ENCODE data around the gene RAMACL. TPM values are rescaled to one million over a fixed set of nuclear protein-coding genes. Genes with fewer than 3 reads are reported as not detected.
"Not testable (repeated sequence)": the region's sequence is repeated elsewhere in the genome, so short reads cannot be mapped to it uniquely, and the experiment has no call there.

The RAMACL gene
- total and polyA plus RNA-seq, 2 donors = 0.28 to 0.30 TPM

DNA sequence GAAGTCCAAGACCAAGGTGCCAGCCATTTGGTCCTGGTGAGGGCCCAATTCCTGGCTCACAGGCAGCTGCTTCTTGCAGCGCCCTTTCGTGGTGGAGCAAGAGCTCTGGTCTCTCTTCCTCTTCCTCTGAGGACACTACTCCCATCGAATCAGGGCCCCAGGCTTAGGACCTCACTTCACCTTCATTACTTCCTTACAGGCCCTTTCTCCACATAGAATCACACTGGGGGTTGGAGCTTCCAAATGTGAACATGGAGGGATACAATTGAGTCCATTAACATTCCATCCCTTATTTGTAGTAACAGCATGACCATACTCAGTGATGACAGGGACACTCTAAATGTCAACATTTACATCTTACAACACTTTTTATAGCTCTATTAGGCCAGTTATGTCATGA is 2.3 kb downstream of the RAMACL start:
- Histone ChIP-seq H3K9me3 (ENCODE audit: control insufficient read depth in 2 of 2, insufficient read depth in 1 of 2, low read length in 1 of 2) (no peaks in the 10 kb centered on the region), H3K27me3 (ENCODE audit: control insufficient read depth in 2 of 2, insufficient read depth in 1 of 2, low read length in 1 of 2) (no peaks in the 10 kb centered on the region), H3K4me1 (ENCODE audit: control insufficient read depth in 2 of 2, insufficient read depth in 2 of 2, low read length in 2 of 2) (peaks cover 5 to 24% of the 10 kb centered on the region in 2 donors), H3K27ac (ENCODE audit: low read depth in 1 of 2, low read length in 1 of 2) (no peak overlapping the region), H3K36me3 (ENCODE audit: control insufficient read depth in 2 of 2, insufficient read depth in 2 of 2, low read length in 1 of 2) (no peaks in the 10 kb centered on the region), H3K4me3 (ENCODE audit: low read length in 2 of 2) (no peak overlapping the region)
- no peak for DNase-seq (ENCODE audit: low read depth in 6 of 9, low spot score in 9 of 9)
- WGBS = 70% methylated on average over 3 of the region's 3 CpGs

DNA sequence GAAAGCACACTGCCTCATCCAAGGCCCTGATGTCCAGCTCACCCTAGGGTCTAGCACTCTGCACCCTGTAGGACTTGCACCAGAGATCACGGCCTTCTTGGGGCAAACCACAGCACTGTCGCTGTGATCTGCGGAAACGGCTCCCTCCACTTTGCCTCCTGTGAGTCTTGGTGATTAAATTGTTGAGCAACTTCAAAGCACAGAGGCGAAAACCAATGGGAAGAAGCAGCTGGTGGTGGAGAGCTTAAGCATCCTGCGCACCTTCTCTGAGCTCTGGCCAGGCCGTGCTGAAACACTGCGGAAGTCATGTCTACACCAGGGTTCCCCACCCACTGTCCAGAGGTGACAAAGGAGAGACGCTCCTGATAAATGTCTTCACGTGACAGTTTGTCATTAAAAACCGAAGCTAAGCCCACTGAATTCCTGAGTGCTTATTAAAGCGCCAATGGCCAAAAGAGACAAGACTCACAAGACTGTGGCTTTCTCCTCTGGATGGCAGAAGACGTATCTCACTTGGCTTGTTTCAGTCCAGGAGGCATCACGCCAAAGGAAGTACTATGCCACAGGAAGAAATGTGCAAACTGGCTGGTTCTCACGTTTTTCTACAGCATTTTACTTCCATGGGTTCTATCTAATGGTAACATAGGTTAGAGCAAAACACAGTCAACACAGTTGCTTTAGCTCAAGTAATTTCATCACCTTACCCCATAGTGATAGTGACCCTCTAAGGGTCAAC is 3.1 kb downstream of the RAMACL start:
- no peaks in the 10 kb centered on the region for H3K27me3 ChIP-seq (ENCODE audit: control insufficient read depth in 2 of 2, insufficient read depth in 1 of 2, low read length in 1 of 2)
- H3K4me1 ChIP-seq (ENCODE audit: control insufficient read depth in 2 of 2, insufficient read depth in 2 of 2, low read length in 2 of 2) = peaks cover 0 to 16% of the 10 kb centered on the region in 2 donors
- no peaks in the 10 kb centered on the region for H3K36me3 ChIP-seq (ENCODE audit: control insufficient read depth in 2 of 2, insufficient read depth in 2 of 2, low read length in 1 of 2)
- H3K9me3 ChIP-seq (ENCODE audit: control insufficient read depth in 2 of 2, insufficient read depth in 1 of 2, low read length in 1 of 2) = no peaks in the 10 kb centered on the region
- H3K4me3 ChIP-seq (ENCODE audit: low read length in 2 of 2) = no peak overlapping the region
- WGBS = 67% methylated on average over 15 of the region's 15 CpGs
- no peak for DNase-seq (ENCODE audit: low read depth in 6 of 9, low spot score in 9 of 9)
- H3K27ac ChIP-seq (ENCODE audit: low read depth in 1 of 2, low read length in 1 of 2) = no peak overlapping the region

DNA sequence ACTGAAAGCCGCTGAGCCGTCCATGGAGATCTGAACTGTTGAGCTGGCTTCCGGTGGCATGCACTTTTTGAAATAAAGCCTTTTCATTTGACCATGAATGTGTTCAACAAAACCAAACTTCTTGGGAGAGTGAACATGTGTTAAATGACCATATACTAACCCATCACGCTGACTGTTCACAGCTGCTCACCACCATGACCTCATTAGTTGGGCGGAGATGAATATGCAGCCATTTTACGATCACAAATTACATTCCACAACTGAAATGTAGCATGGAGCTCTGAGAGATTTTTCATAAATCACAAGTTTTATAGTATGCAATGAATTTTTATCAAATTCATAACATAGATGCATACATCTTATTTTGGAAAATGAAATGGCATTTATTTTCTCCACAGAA is 4.2 kb downstream of the RAMACL start:
- Histone ChIP-seq H3K27ac (ENCODE audit: low read depth in 1 of 2, low read length in 1 of 2) (no peak overlapping the region), H3K36me3 (ENCODE audit: control insufficient read depth in 2 of 2, insufficient read depth in 2 of 2, low read length in 1 of 2) (no peaks in the 10 kb centered on the region), H3K4me1 (ENCODE audit: control insufficient read depth in 2 of 2, insufficient read depth in 2 of 2, low read length in 2 of 2) (peaks cover 0 to 6% of the 10 kb centered on the region in 2 donors), H3K9me3 (ENCODE audit: control insufficient read depth in 2 of 2, insufficient read depth in 1 of 2, low read length in 1 of 2) (no peaks in the 10 kb centered on the region), H3K27me3 (ENCODE audit: control insufficient read depth in 2 of 2, insufficient read depth in 1 of 2, low read length in 1 of 2) (no peaks in the 10 kb centered on the region), H3K4me3 (ENCODE audit: low read length in 2 of 2) (no peak overlapping the region)
- no peak for DNase-seq (ENCODE audit: low read depth in 6 of 9, low spot score in 9 of 9)
- WGBS = 97% methylated on average over 6 of the region's 6 CpGs

DNA sequence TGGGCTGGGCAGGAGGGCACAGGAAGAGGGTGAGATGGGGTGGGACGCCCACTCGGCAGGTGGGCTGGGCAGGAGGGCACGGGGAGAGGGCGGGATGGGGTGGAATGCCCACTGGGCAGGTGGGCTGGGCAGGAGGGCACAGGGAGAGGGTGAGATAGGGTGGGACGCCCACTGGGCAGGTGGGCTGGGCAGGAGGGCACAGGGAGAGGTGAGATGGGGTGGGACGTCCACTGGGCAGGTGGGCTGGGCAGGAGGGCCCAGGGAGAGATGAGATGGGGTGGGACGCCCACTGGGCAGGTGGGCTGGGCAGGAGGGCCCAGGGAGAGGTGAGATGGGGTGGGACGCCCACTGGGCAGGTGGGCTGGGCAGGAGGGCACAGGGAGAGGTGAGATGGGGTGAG is 4.7 kb downstream of the RAMACL start:
- 99% methylated on average over 8 of the region's 8 CpGs for WGBS

DNA sequence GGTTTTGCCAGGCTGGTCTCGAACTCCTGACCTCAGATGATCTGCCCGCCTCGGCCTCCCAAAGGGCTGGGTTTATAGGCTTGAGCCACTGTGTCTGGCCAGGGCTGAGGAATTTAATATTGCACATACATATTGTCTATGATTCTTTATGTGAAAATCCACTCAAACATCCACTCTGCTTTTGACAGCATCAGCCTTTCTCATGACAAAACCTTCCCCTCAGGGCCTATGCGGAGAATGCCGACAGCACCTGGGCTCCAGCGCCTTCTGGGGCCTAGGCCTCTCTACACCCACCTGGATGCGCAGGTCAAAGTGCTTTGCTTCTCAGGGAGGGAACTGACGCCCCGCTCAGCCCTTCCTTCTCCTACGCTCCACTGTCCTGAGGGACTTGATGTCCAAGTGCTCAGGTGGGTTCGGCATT is 5.4 kb downstream of the RAMACL start:
- Histone ChIP-seq H3K27me3 (ENCODE audit: control insufficient read depth in 2 of 2, insufficient read depth in 1 of 2, low read length in 1 of 2) (no peaks in the 10 kb centered on the region), H3K36me3 (ENCODE audit: control insufficient read depth in 2 of 2, insufficient read depth in 2 of 2, low read length in 1 of 2) (no peaks in the 10 kb centered on the region), H3K4me3 (ENCODE audit: low read length in 2 of 2) (no peak overlapping the region), H3K27ac (ENCODE audit: low read depth in 1 of 2, low read length in 1 of 2) (no peak overlapping the region), H3K9me3 (ENCODE audit: control insufficient read depth in 2 of 2, insufficient read depth in 1 of 2, low read length in 1 of 2) (no peaks in the 10 kb centered on the region), H3K4me1 (ENCODE audit: control insufficient read depth in 2 of 2, insufficient read depth in 2 of 2, low read length in 2 of 2) (no peaks in the 10 kb centered on the region)
- DNase-seq (ENCODE audit: low read depth in 6 of 9, low spot score in 9 of 9) = no peak
- 93% methylated on average over 11 of the region's 11 CpGs for WGBS

More for the DNA sequence above, 4.7 kb downstream of the RAMACL start:
- not testable (repeated sequence) for DNase-seq (ENCODE audit: low read depth in 6 of 9, low spot score in 9 of 9); H3K9me3 ChIP-seq (ENCODE audit: control insufficient read depth in 2 of 2, insufficient read depth in 1 of 2, low read length in 1 of 2); H3K36me3 ChIP-seq (ENCODE audit: control insufficient read depth in 2 of 2, insufficient read depth in 2 of 2, low read length in 1 of 2); H3K27me3 ChIP-seq (ENCODE audit: control insufficient read depth in 2 of 2, insufficient read depth in 1 of 2, low read length in 1 of 2); H3K4me3 ChIP-seq (ENCODE audit: low read length in 2 of 2); H3K4me1 ChIP-seq (ENCODE audit: control insufficient read depth in 2 of 2, insufficient read depth in 2 of 2, low read length in 2 of 2); H3K27ac ChIP-seq (ENCODE audit: low read depth in 1 of 2, low read length in 1 of 2)

DNA sequence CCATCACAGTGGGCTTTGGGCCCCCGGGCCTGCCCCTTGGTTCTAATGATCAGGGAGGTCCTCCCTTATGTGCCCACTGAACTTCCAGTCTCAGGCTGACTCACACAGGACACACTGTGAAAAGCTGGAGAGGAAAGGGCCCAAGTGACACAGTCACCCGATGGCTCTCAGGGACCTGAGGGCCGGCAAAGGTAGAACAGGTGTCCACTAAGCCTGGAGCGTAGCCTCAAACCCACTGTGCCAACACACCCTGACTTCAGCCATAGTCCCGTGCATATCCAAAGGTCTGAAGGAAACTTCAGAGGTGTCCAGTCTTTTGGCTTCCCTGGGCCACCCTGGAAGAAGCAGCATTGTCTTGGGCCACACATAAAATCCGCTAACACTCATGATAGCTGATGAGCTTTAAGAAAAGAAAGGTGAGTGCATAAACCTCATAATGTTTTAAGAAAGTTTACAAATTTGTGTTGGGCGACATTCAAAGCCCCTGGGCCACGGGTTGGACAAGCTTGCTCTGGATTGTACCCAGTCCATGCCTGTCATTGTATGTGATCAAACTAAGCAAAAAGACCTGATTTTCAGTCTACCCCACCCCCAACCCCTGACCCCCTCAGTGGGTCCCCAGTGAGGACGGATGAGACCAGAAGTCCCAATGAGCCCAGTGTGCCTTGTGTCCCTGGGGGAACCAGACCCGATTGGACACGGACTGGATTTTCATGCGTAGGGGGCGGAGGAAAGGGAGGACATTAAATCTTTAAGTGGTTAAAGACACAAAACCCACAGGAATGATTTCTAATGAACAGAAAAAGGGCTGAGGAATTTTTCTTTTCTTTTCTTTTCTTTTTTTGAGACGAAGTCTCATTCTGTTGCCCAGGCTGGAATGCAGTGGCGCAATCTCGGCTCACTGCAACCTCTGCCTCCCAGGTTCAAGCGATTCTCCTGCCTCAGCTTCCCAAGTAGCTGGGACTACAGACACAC is 6.1 kb downstream of the RAMACL start:
- DNase-seq (ENCODE audit: low read depth in 6 of 9, low spot score in 9 of 9) = no peak
- WGBS = 94% methylated on average over 17 of the region's 17 CpGs

DNA sequence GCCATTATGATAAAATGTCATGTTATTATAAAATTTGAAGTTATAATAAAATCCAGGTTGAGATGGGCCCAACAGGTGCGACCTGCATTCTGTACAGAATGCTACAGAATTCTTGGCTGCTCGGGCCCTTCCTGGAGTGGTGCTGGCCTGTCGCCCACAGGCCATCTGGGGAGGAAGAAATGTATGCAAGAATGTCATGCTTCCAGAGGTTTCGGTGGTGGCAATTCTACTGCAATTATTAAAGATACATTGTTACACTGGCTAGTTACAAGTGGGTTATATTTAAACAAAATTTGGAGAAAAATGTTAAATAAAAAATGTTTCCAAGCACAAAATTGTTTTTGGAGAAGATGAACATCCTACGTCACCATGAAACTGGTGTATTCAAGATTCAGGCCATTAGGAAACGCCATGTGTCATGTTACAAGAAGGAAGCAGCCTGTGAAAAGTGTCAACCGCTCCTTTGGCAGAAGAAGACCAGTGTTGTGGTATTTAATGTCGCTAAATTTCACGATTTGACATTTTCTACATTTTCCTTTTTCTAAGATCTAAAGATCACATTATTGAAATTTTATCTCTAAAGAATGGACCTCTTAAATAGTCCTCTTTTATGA is 7.1 kb downstream of the RAMACL start:
- DNase-seq (ENCODE audit: low read depth in 6 of 9, low spot score in 9 of 9) = no peak
- Histone ChIP-seq H3K36me3 (ENCODE audit: control insufficient read depth in 2 of 2, insufficient read depth in 2 of 2, low read length in 1 of 2) (no peaks in the 10 kb centered on the region), H3K9me3 (ENCODE audit: control insufficient read depth in 2 of 2, insufficient read depth in 1 of 2, low read length in 1 of 2) (no peaks in the 10 kb centered on the region), H3K27ac (ENCODE audit: low read depth in 1 of 2, low read length in 1 of 2) (no peak overlapping the region), H3K27me3 (ENCODE audit: control insufficient read depth in 2 of 2, insufficient read depth in 1 of 2, low read length in 1 of 2) (no peaks in the 10 kb centered on the region), H3K4me3 (ENCODE audit: low read length in 2 of 2) (no peak overlapping the region), H3K4me1 (ENCODE audit: control insufficient read depth in 2 of 2, insufficient read depth in 2 of 2, low read length in 2 of 2) (no peaks in the 10 kb centered on the region)
- 92% methylated on average over 9 of the region's 9 CpGs for WGBS

More for the DNA sequence above, 6.1 kb downstream of the RAMACL start:
- H3K4me1 ChIP-seq (ENCODE audit: control insufficient read depth in 2 of 2, insufficient read depth in 2 of 2, low read length in 2 of 2) = no peaks in the 10 kb centered on the region
- no peaks in the 10 kb centered on the region for H3K36me3 ChIP-seq (ENCODE audit: control insufficient read depth in 2 of 2, insufficient read depth in 2 of 2, low read length in 1 of 2)
- no peak overlapping the region for H3K27ac ChIP-seq (ENCODE audit: low read depth in 1 of 2, low read length in 1 of 2)
- H3K9me3 ChIP-seq (ENCODE audit: control insufficient read depth in 2 of 2, insufficient read depth in 1 of 2, low read length in 1 of 2) = no peaks in the 10 kb centered on the region
- no peaks in the 10 kb centered on the region for H3K27me3 ChIP-seq (ENCODE audit: control insufficient read depth in 2 of 2, insufficient read depth in 1 of 2, low read length in 1 of 2)
- no peak overlapping the region for H3K4me3 ChIP-seq (ENCODE audit: low read length in 2 of 2)

DNA sequence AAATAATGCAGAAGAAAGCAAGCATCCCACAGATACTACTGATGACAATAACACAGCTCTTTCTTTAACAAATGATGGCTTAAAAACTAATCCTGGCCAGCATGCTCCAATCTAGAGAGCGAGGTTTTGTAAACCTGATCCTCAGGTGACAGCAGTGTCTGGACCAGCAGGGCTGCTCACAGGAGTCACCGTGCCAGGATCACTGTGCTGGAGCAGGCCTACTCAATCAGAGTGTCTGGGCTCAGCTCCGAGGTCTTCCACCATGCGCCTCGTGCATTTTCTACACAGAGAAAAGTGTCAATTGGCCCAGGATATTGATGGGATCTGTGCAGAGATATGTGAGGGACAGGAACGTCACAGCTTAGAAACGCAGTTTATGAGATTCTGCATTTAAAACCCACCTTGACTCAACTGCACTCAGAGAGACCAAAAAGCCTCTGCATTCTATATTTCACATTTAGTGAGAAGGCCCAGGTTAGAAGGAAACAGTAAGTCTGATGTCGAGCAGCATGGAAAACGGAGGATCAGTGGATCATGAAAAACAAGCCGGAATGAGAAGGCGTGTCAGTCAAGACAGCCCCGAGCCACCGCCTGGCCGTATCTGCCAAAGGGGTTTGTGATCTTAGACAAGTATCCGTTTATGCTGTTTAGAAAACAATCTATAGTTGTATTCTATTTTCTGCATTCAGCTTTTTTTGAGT is 7.8 kb downstream of the RAMACL start:
- WGBS = 96% methylated on average over 15 of the region's 15 CpGs
- H3K27ac ChIP-seq (ENCODE audit: low read depth in 1 of 2, low read length in 1 of 2) = no peak overlapping the region
- DNase-seq (ENCODE audit: low read depth in 6 of 9, low spot score in 9 of 9) = no peak

More for the DNA sequence above, 7.8 kb downstream of the RAMACL start:
- Histone ChIP-seq H3K4me3 (ENCODE audit: low read length in 2 of 2) (no peak overlapping the region), H3K27me3 (ENCODE audit: control insufficient read depth in 2 of 2, insufficient read depth in 1 of 2, low read length in 1 of 2) (no peaks in the 10 kb centered on the region), H3K4me1 (ENCODE audit: control insufficient read depth in 2 of 2, insufficient read depth in 2 of 2, low read length in 2 of 2) (no peaks in the 10 kb centered on the region), H3K36me3 (ENCODE audit: control insufficient read depth in 2 of 2, insufficient read depth in 2 of 2, low read length in 1 of 2) (no peaks in the 10 kb centered on the region), H3K9me3 (ENCODE audit: control insufficient read depth in 2 of 2, insufficient read depth in 1 of 2, low read length in 1 of 2) (no peaks in the 10 kb centered on the region)

All from thymus (tissue), 11 donors.